Thyroid gland (tissue), 4 donors: ENCODE data around the gene PAM.

Experiments
- CTCF ChIP-seq, 6 experiments: fragments of 200-600 bp in 3 of 6; fragments of 450-650 bp in 3 of 6; sonication (generic) in 3 of 6; IDR thresholded peaks; one replicate each; pipeline ENCODE4 v1.5.1; 2016 to 2019; ENCODE audit warnings: antibody characterized with exemption in 6 of 6, mild to moderate bottlenecking in 2 of 6, inconsistent platforms in 1 of 6, moderate library complexity in 1 of 6
- POLR2A ChIP-seq, 2 donors: fragments of 450-650 bp; IDR thresholded peaks; one replicate each; pipeline ENCODE4 v1.6.1; 2017; ENCODE audit warnings: antibody characterized with exemption in 2 of 2, mild to moderate bottlenecking in 2 of 2, moderate library complexity in 1 of 2

GRCh38 chr5:102986074-102986473 is 231.0 kb downstream of the PAM start:
- TF ChIP-seq POLR2A (IDR thresholded peaks at IDR 0.05) (no peak), CTCF (IDR thresholded peaks at IDR 0.05) (no peak)
